Activated CD8-positive, alpha-beta T cell treated with anti-CD3 and anti-CD28 coated beads for 36 hours (primary cell): ENCODE data around the gene H19. TPM values are rescaled to one million over a fixed set of nuclear protein-coding genes. Genes with fewer than 3 reads are reported as not detected.

Experiments used
- ATAC-seq: fragments of 200-7000 bp; cut with Tn5 transposase; one replicate; pipeline ENCODE4 v1.10.0; 2021; ENCODE audit warnings: mild to moderate bottlenecking, moderate library complexity
- CTCF ChIA-PET: fragments of 350-600 bp; sonication (Branson Sonifier 250); formaldehyde crosslinking; loops from one replicate; lab custom pipeline; 2021; ENCODE audit warnings: antibody characterized with exemption; lab: Charles Lee
- POLR2A ChIA-PET: fragments of 350-600 bp; sonication (Branson Sonifier 250); formaldehyde crosslinking; loops from one replicate; lab custom pipeline; 2021; ENCODE audit warnings: antibody characterized with exemption; lab: Charles Lee
- DNase-seq: peaks from one replicate; pipeline ENCODE4 v3.0.0-alpha.2; 2020
- H3K27ac Mint-ChIP-seq: one replicate; pipeline ENCODE4 v1.8.0; 2021; ENCODE audit warnings: mild to moderate bottlenecking, mixed read lengths
- H3K27me3 Mint-ChIP-seq: one replicate; pipeline ENCODE4 v1.8.0; 2021; ENCODE audit warnings: mixed read lengths
- H3K36me3 Mint-ChIP-seq: one replicate; pipeline ENCODE4 v1.8.0; 2021; ENCODE audit warnings: low read depth, mixed read lengths
- H3K4me1 Mint-ChIP-seq: one replicate; pipeline ENCODE4 v1.8.0; 2021; ENCODE audit warnings: low read depth, mixed read lengths
- H3K4me3 Mint-ChIP-seq: one replicate; pipeline ENCODE4 v1.8.0; 2021; ENCODE audit warnings: mild to moderate bottlenecking, moderate library complexity, mixed read lengths
- H3K9me3 Mint-ChIP-seq: one replicate; pipeline ENCODE4 v1.8.0; 2021; ENCODE audit warnings: mixed read lengths
- CTCF ChIP-seq: fragments of 200-600 bp; IDR thresholded peaks from one replicate; pipeline ENCODE4 v1.8.0; 2022; ENCODE audit warnings: antibody characterized with exemption, mild to moderate bottlenecking
- intact Hi-C: fragments of 100-400 bp; cut with micrococcal nuclease; formaldehyde crosslinking; loops from one replicate; pipeline ENCODE4 v1.10.0; 2022
- total RNA-seq, 2 experiments: library from RNA; stranded (reverse); gene quantifications; one replicate each; pipeline ENCODE4 v1.2.3, GENCODE V29; 2021

The H19 gene
- total RNA-seq, 2 experiments from 2014 or later = not detected

GRCh38 chr11:1949922-1950321 is 47.7 kb downstream of the H19 start:
- Mint-ChIP-seq H3K9me3 (no peaks in the 10 kb centered on the region), H3K4me3 (no peak overlapping the region), H3K27ac (no peak overlapping the region), H3K4me1 (no peaks in the 10 kb centered on the region), H3K36me3 (no peaks in the 10 kb centered on the region), H3K27me3 (no peaks in the 10 kb centered on the region)
- ATAC-seq (no peak), DNase-seq (no peak)
- TF ChIP-seq CTCF = no peak
- intact Hi-C loops = no loop called here
- ChIA-PET CTCF (interaction anchor here (1.0 to 3.1 kb wide), 5 partner anchors 52 to 201 kb away, joined by 3 to 11 read pairs (median 4); no protein-coding TSS in a partner anchor), POLR2A (interaction anchor here (1.2 kb wide), 1 partner anchor 80 kb away, joined by 3 read pairs; no protein-coding TSS in a partner anchor)

DNA sequence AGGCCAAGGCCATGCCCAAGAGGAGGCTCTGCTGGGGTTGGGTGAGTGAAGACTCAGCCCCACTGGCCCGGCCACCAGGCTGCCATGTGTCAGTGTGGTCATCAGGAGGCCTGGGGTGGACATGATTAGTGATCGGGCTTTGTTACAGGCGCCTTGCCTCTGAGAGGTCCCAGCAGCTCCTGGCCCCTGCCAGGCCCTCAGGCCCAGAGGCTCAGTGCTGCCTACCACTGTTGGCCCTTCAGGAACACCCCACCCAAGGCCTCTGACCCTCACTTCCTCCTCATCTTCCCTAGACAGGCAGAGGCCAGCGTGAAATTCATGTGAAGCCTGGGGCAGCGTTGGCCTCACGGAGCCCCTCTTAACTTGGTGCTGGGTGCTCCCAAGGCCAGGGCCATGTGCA is 48.3 kb downstream of the H19 start:
- no peaks in the 10 kb centered on the region for H3K9me3 Mint-ChIP-seq
- ChIA-PET CTCF (interaction anchor here (1.0 to 3.1 kb wide), 8 partner anchors 50 to 255 kb away, joined by 3 to 15 read pairs (median 4); partner anchors contain the start of gene TNNI2), POLR2A (interaction anchor here (1.2 to 2.1 kb wide), 3 partner anchors 79 to 102 kb away, joined by 3 to 9 read pairs (median 4); partner anchors contain the start of gene LSP1)
- DNase-seq (no peak), ATAC-seq (no peak)
- no peak for TF ChIP-seq CTCF
- H3K4me3 Mint-ChIP-seq = no peak overlapping the region
- no peaks in the 10 kb centered on the region for H3K36me3 Mint-ChIP-seq
- no peaks in the 10 kb centered on the region for H3K27me3 Mint-ChIP-seq
- no peaks in the 10 kb centered on the region for H3K4me1 Mint-ChIP-seq
- H3K27ac Mint-ChIP-seq = no peak overlapping the region
- intact Hi-C loops = no loop called here

DNA sequence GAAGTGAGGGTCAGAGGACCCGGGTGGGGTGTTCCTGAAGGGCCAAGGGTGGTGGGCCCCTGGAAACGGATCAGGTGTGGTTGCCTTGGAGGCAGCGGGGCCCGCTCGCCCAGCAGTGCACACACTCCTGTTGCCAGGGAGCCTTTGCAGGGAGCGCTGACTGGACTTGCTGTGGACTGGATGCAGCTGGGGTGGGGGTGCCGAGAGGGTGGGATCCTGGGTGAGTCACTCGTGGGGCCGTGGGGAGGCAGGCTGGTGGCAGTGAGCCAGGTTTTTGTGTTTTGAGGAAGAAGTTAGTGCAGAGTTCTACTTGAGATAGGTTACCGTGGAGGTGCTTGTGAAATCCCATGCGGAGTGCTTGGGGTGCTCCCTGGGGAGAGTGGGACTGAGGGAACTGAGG is 49.3 kb downstream of the H19 start:
- Mint-ChIP-seq H3K27ac (no peak overlapping the region), H3K4me3 (peak overlapping the region; percentile 49), H3K4me1 (no peaks in the 10 kb centered on the region), H3K27me3 (no peaks in the 10 kb centered on the region), H3K36me3 (no peaks in the 10 kb centered on the region), H3K9me3 (no peaks in the 10 kb centered on the region)
- no peak for TF ChIP-seq CTCF
- DNase-seq = no peak
- peak; percentile 13 for ATAC-seq
- intact Hi-C loops = no loop called here
- POLR2A ChIA-PET = interaction anchor here (0.8 to 3.2 kb wide), 5 partner anchors 40 to 102 kb away, joined by 3 to 12 read pairs (median 4); partner anchors contain the start of genes LSP1 and PRR33
- CTCF ChIA-PET = interaction anchor here (0.6 to 3.1 kb wide), 10 partner anchors 42 to 254 kb away, joined by 3 to 15 read pairs (median 3); partner anchors contain the start of genes LSP1 and TNNI2

GRCh38 chr11:1947592-1948237 is 49.9 kb downstream of the H19 start:
- H3K27ac Mint-ChIP-seq = no peak overlapping the region
- no peak for TF ChIP-seq CTCF
- ChIA-PET POLR2A (interaction anchor here (0.6 to 3.2 kb wide), 5 partner anchors 40 to 101 kb away, joined by 3 to 12 read pairs (median 4); partner anchors contain the start of genes LSP1 and PRR33), CTCF (interaction anchor here (0.7 to 2.2 kb wide), 10 partner anchors 13 to 254 kb away, joined by 3 to 15 read pairs (median 3); partner anchors contain the start of genes LSP1 and TNNI2)
- ATAC-seq (peak; percentile 25), DNase-seq (no peak)
- no peaks in the 10 kb centered on the region for H3K9me3 Mint-ChIP-seq
- H3K4me3 Mint-ChIP-seq = no peak overlapping the region
- no peaks in the 10 kb centered on the region for H3K4me1 Mint-ChIP-seq
- H3K27me3 Mint-ChIP-seq = no peaks in the 10 kb centered on the region
- intact Hi-C loops = no loop called here
- no peaks in the 10 kb centered on the region for H3K36me3 Mint-ChIP-seq
